ENCODE measurements around the gene SFT2D2.

SFT2D2 gene

DNA sequence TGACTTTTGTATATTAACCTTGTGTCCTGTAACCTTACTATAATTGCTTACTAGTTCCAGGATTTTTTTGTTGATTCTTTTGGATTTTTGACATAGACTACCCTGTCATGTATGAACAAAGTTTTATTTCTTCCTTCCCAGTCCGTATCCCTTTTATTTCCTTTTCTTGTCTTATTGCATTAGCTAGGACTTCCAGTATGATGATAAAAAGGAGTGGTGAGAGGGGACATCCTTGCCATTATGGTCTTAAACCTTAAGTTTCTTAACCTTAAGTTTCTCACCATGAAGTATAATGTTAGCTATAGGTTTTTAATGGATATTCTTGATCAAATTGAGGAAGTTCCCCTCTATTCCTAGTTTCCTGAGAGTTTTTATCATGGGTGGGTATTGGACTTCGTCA is 30.4 kb downstream of the SFT2D2 start:
- Histone ChIP-seq H3K4me2 (ENCODE audit: insufficient read depth, low read length, poor library complexity, severe bottlenecking) (no peak overlapping the region), H4K91ac (ENCODE audit: low read depth, low read length, poor library complexity) (no peak overlapping the region), H2BK15ac (ENCODE audit: low read length) (no peak overlapping the region), H2AK5ac (ENCODE audit: low read depth, low read length) (no peak overlapping the region), H3K27ac (replicated peaks; ENCODE audit: low read length) (no peak overlapping the region), H3K27me3 (ENCODE audit: control insufficient read depth in 3 of 3, insufficient read depth in 3 of 3, low read depth in 1 of 3, low read length in 3 of 3) (no peaks in the 10 kb centered on the region), H3K23ac (ENCODE audit: low read depth, low read length, poor library complexity) (no peak overlapping the region), H2AFZ (ENCODE audit: low read length) (no peak overlapping the region), H2BK5ac (ENCODE audit: low read length) (no peak overlapping the region), H2BK120ac (ENCODE audit: low read depth, low read length) (no peak overlapping the region), H3K4me1 (ENCODE audit: control insufficient read depth in 2 of 2, insufficient read depth in 1 of 2, low read depth in 1 of 2, low read length in 2 of 2) (no peaks in the 10 kb centered on the region), H3K79me1 (ENCODE audit: low read depth, low read length) (no peaks in the 10 kb centered on the region), H2BK12ac (ENCODE audit: low read length) (no peak overlapping the region), H3K36me3 (replicated peaks in 1 of 2; ENCODE audit: control insufficient read depth in 2 of 2, insufficient read depth in 2 of 2, low read length in 2 of 2) (peaks cover 0 to 3% of the 10 kb centered on the region in 2 donors), H3K4me3 (ENCODE audit: low read length in 2 of 2) (no peak overlapping the region), H4K8ac (ENCODE audit: low read depth, low read length) (no peak overlapping the region), H3K9ac (ENCODE audit: low read depth, low read length, poor library complexity) (no peak overlapping the region), H3K14ac (ENCODE audit: low read length) (no peak overlapping the region), H3K4ac (ENCODE audit: low read length) (no peak overlapping the region), H3K9me3 (replicated peaks in 1 of 2; ENCODE audit: control insufficient read depth in 2 of 2, insufficient read depth in 1 of 2, low read depth in 1 of 2, low read length in 2 of 2) (peaks cover 3 to 20% of the 10 kb centered on the region in 2 donors), H3K18ac (ENCODE audit: low read length) (no peak overlapping the region)
- WGBS, 2 donors (ENCODE audit: extremely low coverage in 2 of 2, insufficient read length in 2 of 2, insufficient replicate concordance in 1 of 2), result no CpG with 5 or more reads among the region's 2 CpGs
- DNase-seq (ENCODE audit: low spot score), result no peak

GRCh38 chr1:168257397-168257796 is 31.6 kb downstream of the SFT2D2 start:
- Histone ChIP-seq H3K27me3 (ENCODE audit: control insufficient read depth in 3 of 3, insufficient read depth in 3 of 3, low read depth in 1 of 3, low read length in 3 of 3) (no peaks in the 10 kb centered on the region), H3K36me3 (replicated peaks in 1 of 2; ENCODE audit: control insufficient read depth in 2 of 2, insufficient read depth in 2 of 2, low read length in 2 of 2) (no peaks in the 10 kb centered on the region), H3K4ac (ENCODE audit: low read length) (no peak overlapping the region), H3K9ac (ENCODE audit: low read depth, low read length, poor library complexity) (no peak overlapping the region), H4K8ac (ENCODE audit: low read depth, low read length) (no peak overlapping the region), H3K27ac (replicated peaks; ENCODE audit: low read length) (no peak overlapping the region), H2BK15ac (ENCODE audit: low read length) (no peak overlapping the region), H3K18ac (ENCODE audit: low read length) (no peak overlapping the region), H2BK12ac (ENCODE audit: low read length) (no peak overlapping the region), H3K14ac (ENCODE audit: low read length) (no peak overlapping the region), H3K4me3 (ENCODE audit: low read length in 2 of 2) (no peak overlapping the region), H3K23ac (ENCODE audit: low read depth, low read length, poor library complexity) (no peak overlapping the region), H2BK5ac (ENCODE audit: low read length) (no peak overlapping the region), H3K4me2 (ENCODE audit: insufficient read depth, low read length, poor library complexity, severe bottlenecking) (no peak overlapping the region), H4K91ac (ENCODE audit: low read depth, low read length, poor library complexity) (no peak overlapping the region), H2AK5ac (ENCODE audit: low read depth, low read length) (no peak overlapping the region), H3K4me1 (ENCODE audit: control insufficient read depth in 2 of 2, insufficient read depth in 1 of 2, low read depth in 1 of 2, low read length in 2 of 2) (no peaks in the 10 kb centered on the region), H3K79me1 (ENCODE audit: low read depth, low read length) (no peaks in the 10 kb centered on the region), H2AFZ (ENCODE audit: low read length) (no peak overlapping the region), H2BK120ac (ENCODE audit: low read depth, low read length) (no peak overlapping the region), H3K9me3 (replicated peaks in 1 of 2; ENCODE audit: control insufficient read depth in 2 of 2, insufficient read depth in 1 of 2, low read depth in 1 of 2, low read length in 2 of 2) (peaks cover 3 to 20% of the 10 kb centered on the region in 2 donors)
- DNase-seq (ENCODE audit: low spot score), result no peak
- no CpG with 5 or more reads among the region's 2 CpGs for WGBS, 2 donors (ENCODE audit: extremely low coverage in 2 of 2, insufficient read length in 2 of 2, insufficient replicate concordance in 1 of 2)

GRCh38 chr1:168259567-168259966 is 33.8 kb downstream of the SFT2D2 start:
- no peaks in the 10 kb centered on the region for H3K79me1 ChIP-seq (ENCODE audit: low read depth, low read length)
- H3K4me3 ChIP-seq (ENCODE audit: low read length in 2 of 2), result no peak overlapping the region
- no peak for DNase-seq (ENCODE audit: low spot score)
- H3K9me3 ChIP-seq (replicated peaks in 1 of 2; ENCODE audit: control insufficient read depth in 2 of 2, insufficient read depth in 1 of 2, low read depth in 1 of 2, low read length in 2 of 2), result peaks cover 6 to 20% of the 10 kb centered on the region in 2 donors
- H3K14ac ChIP-seq (ENCODE audit: low read length), result no peak overlapping the region
- H3K23ac ChIP-seq (ENCODE audit: low read depth, low read length, poor library complexity), result no peak overlapping the region
- no peak overlapping the region for H3K4ac ChIP-seq (ENCODE audit: low read length)
- no peak overlapping the region for H3K18ac ChIP-seq (ENCODE audit: low read length)
- H2AK5ac ChIP-seq (ENCODE audit: low read depth, low read length), result no peak overlapping the region
- WGBS, 2 donors (ENCODE audit: extremely low coverage in 2 of 2, insufficient read length in 2 of 2, insufficient replicate concordance in 1 of 2), result no CpG with 5 or more reads among the region's 1 CpG
- H4K8ac ChIP-seq (ENCODE audit: low read depth, low read length), result no peak overlapping the region
- H2BK5ac ChIP-seq (ENCODE audit: low read length), result no peak overlapping the region
- H2BK120ac ChIP-seq (ENCODE audit: low read depth, low read length), result no peak overlapping the region
- H3K9ac ChIP-seq (ENCODE audit: low read depth, low read length, poor library complexity), result no peak overlapping the region
- H2BK15ac ChIP-seq (ENCODE audit: low read length), result no peak overlapping the region
- no peak overlapping the region for H2AFZ ChIP-seq (ENCODE audit: low read length)
- H3K36me3 ChIP-seq (replicated peaks in 1 of 2; ENCODE audit: control insufficient read depth in 2 of 2, insufficient read depth in 2 of 2, low read length in 2 of 2), result peaks cover 0 to 2% of the 10 kb centered on the region in 2 donors
- H3K4me2 ChIP-seq (ENCODE audit: insufficient read depth, low read length, poor library complexity, severe bottlenecking), result no peak overlapping the region
- no peak overlapping the region for H2BK12ac ChIP-seq (ENCODE audit: low read length)
- H3K27ac ChIP-seq (replicated peaks; ENCODE audit: low read length), result no peak overlapping the region
- H3K27me3 ChIP-seq (ENCODE audit: control insufficient read depth in 3 of 3, insufficient read depth in 3 of 3, low read depth in 1 of 3, low read length in 3 of 3), result no peaks in the 10 kb centered on the region
- H3K4me1 ChIP-seq (ENCODE audit: control insufficient read depth in 2 of 2, insufficient read depth in 1 of 2, low read depth in 1 of 2, low read length in 2 of 2), result no peaks in the 10 kb centered on the region
- no peak overlapping the region for H4K91ac ChIP-seq (ENCODE audit: low read depth, low read length, poor library complexity)

GRCh38 chr1:168260393-168260792 is 34.6 kb downstream of the SFT2D2 start:
- H2BK12ac ChIP-seq (ENCODE audit: low read length), result no peak overlapping the region
- DNase-seq (ENCODE audit: low spot score), result no peak
- H3K4me2 ChIP-seq (ENCODE audit: insufficient read depth, low read length, poor library complexity, severe bottlenecking), result no peak overlapping the region
- peaks cover 8 to 22% of the 10 kb centered on the region in 2 donors for H3K9me3 ChIP-seq (replicated peaks in 1 of 2; ENCODE audit: control insufficient read depth in 2 of 2, insufficient read depth in 1 of 2, low read depth in 1 of 2, low read length in 2 of 2)
- no peak overlapping the region for H3K9ac ChIP-seq (ENCODE audit: low read depth, low read length, poor library complexity)
- no peak overlapping the region for H2BK5ac ChIP-seq (ENCODE audit: low read length)
- H3K79me1 ChIP-seq (ENCODE audit: low read depth, low read length), result no peaks in the 10 kb centered on the region
- H3K27me3 ChIP-seq (ENCODE audit: control insufficient read depth in 3 of 3, insufficient read depth in 3 of 3, low read depth in 1 of 3, low read length in 3 of 3), result no peaks in the 10 kb centered on the region
- no peak overlapping the region for H2AFZ ChIP-seq (ENCODE audit: low read length)
- H3K14ac ChIP-seq (ENCODE audit: low read length), result no peak overlapping the region
- no peak overlapping the region for H3K4me3 ChIP-seq (ENCODE audit: low read length in 2 of 2)
- no peak overlapping the region for H2AK5ac ChIP-seq (ENCODE audit: low read depth, low read length)
- no CpG with 5 or more reads among the region's 3 CpGs for WGBS, 2 donors (ENCODE audit: extremely low coverage in 2 of 2, insufficient read length in 2 of 2, insufficient replicate concordance in 1 of 2)
- no peaks in the 10 kb centered on the region for H3K4me1 ChIP-seq (ENCODE audit: control insufficient read depth in 2 of 2, insufficient read depth in 1 of 2, low read depth in 1 of 2, low read length in 2 of 2)
- no peak overlapping the region for H2BK15ac ChIP-seq (ENCODE audit: low read length)
- no peak overlapping the region for H3K18ac ChIP-seq (ENCODE audit: low read length)
- H3K36me3 ChIP-seq (replicated peaks in 1 of 2; ENCODE audit: control insufficient read depth in 2 of 2, insufficient read depth in 2 of 2, low read length in 2 of 2), result peaks cover 0 to 2% of the 10 kb centered on the region in 2 donors
- H3K4ac ChIP-seq (ENCODE audit: low read length), result no peak overlapping the region
- no peak overlapping the region for H4K8ac ChIP-seq (ENCODE audit: low read depth, low read length)
- H3K27ac ChIP-seq (replicated peaks; ENCODE audit: low read length), result no peak overlapping the region
- H2BK120ac ChIP-seq (ENCODE audit: low read depth, low read length), result no peak overlapping the region
- H3K23ac ChIP-seq (ENCODE audit: low read depth, low read length, poor library complexity), result no peak overlapping the region
- no peak overlapping the region for H4K91ac ChIP-seq (ENCODE audit: low read depth, low read length, poor library complexity)
